ENCODE measurements around the gene SSR4. TPM values are rescaled to one million over a fixed set of nuclear protein-coding genes. Genes with fewer than 3 reads are reported as not detected.
A peak's percentile ranks its signal among the peaks of the same experiment; 100 is the strongest.
"Not testable (repeated sequence)": the region's sequence is repeated elsewhere in the genome, so short reads cannot be mapped to it uniquely, and the experiment has no call there.

The SSR4 gene
- total RNA-seq, 1 donor from 2014 or later = 277 TPM

- H3K9me3 Mint-ChIP-seq (ENCODE audit: unreplicated experiment) = no peaks in the 10 kb centered on the region
- no peak overlapping the region for H3K27ac Mint-ChIP-seq (ENCODE audit: unreplicated experiment)
- peaks cover 3% of the 10 kb centered on the region for H3K27me3 Mint-ChIP-seq (ENCODE audit: unreplicated experiment)
- no peak overlapping the region for H3K4me3 Mint-ChIP-seq (ENCODE audit: unreplicated experiment)
- TF ChIP-seq, protein P1, sequence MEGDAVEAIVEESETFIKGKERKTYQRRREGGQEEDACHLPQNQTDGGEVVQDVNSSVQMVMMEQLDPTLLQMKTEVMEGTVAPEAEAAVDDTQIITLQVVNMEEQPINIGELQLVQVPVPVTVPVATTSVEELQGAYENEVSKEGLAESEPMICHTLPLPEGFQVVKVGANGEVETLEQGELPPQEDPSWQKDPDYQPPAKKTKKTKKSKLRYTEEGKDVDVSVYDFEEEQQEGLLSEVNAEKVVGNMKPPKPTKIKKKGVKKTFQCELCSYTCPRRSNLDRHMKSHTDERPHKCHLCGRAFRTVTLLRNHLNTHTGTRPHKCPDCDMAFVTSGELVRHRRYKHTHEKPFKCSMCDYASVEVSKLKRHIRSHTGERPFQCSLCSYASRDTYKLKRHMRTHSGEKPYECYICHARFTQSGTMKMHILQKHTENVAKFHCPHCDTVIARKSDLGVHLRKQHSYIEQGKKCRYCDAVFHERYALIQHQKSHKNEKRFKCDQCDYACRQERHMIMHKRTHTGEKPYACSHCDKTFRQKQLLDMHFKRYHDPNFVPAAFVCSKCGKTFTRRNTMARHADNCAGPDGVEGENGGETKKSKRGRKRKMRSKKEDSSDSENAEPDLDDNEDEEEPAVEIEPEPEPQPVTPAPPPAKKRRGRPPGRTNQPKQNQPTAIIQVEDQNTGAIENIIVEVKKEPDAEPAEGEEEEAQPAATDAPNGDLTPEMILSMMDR (IDR thresholded peaks at IDR 0.05; ENCODE audit: partially characterized antibody, unreplicated experiment) = no peak
- H3K4me1 Mint-ChIP-seq (ENCODE audit: low read depth, unreplicated experiment) = peaks cover 4% of the 10 kb centered on the region
- H3K36me3 Mint-ChIP-seq (ENCODE audit: unreplicated experiment) = no peaks in the 10 kb centered on the region
- no peak for DNase-seq
Measured at GRCh38 chrX:153813161-153813560, 18.7 kb downstream of the SSR4 start.

DNA sequence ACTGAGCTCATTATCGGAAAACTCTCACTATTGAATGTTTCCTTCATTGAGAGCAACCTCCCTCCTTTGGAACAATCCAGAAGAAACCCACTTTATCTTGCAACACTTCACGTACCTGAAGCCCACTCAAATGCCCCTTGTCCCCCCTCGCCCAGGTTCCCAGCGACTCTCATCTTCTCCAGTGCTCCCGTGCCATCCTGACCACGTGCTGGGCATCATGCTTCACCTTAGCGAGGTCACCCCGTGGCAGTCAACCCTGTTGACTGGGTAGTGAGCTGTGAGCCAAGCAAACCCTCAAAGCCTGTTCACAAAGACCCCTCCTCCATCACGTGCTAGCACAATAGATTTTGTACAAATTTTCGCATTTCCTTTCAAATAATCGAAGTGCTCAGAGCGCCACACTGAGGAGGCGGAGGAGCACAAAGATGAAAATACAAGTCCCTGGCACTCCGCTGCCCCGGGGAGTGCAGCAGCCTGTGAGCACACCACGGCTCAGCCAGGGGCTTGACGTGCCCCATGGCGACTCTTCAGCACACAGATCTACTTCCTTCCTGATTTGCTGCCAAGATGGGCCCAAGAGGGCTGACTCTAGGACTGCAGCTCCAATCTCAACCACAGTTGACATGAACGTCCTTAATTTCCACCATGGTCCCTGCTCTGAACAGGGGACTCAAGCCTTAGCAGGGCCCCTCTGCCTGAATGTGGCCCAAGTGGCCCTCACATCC lies 20.3 kb downstream of the SSR4 start:
- H3K4me3 Mint-ChIP-seq (ENCODE audit: unreplicated experiment) = no peak overlapping the region
- DNase-seq = no peak
- peaks cover 4% of the 10 kb centered on the region for H3K4me1 Mint-ChIP-seq (ENCODE audit: low read depth, unreplicated experiment)
- H3K27me3 Mint-ChIP-seq (ENCODE audit: unreplicated experiment) = peaks cover 4% of the 10 kb centered on the region
- TF ChIP-seq, protein P1 (IDR thresholded peaks at IDR 0.05; ENCODE audit: partially characterized antibody, unreplicated experiment) = no peak
- no peaks in the 10 kb centered on the region for H3K9me3 Mint-ChIP-seq (ENCODE audit: unreplicated experiment)
- H3K27ac Mint-ChIP-seq (ENCODE audit: unreplicated experiment) = no peak overlapping the region
- H3K36me3 Mint-ChIP-seq (ENCODE audit: unreplicated experiment) = no peaks in the 10 kb centered on the region

GRCh38 chrX:153816831-153817690 lies 22.6 kb downstream of the SSR4 start:
- H3K9me3 Mint-ChIP-seq (ENCODE audit: unreplicated experiment) = no peaks in the 10 kb centered on the region
- H3K27me3 Mint-ChIP-seq (ENCODE audit: unreplicated experiment) = peaks cover 4% of the 10 kb centered on the region
- DNase-seq = no peak
- no peaks in the 10 kb centered on the region for H3K36me3 Mint-ChIP-seq (ENCODE audit: unreplicated experiment)
- H3K4me1 Mint-ChIP-seq (ENCODE audit: low read depth, unreplicated experiment) = peaks cover 9% of the 10 kb centered on the region
- TF ChIP-seq, protein P1 (IDR thresholded peaks at IDR 0.05; ENCODE audit: partially characterized antibody, unreplicated experiment) = no peak
- peak overlapping the region; percentile 28 for H3K4me3 Mint-ChIP-seq (ENCODE audit: unreplicated experiment)
- no peak overlapping the region for H3K27ac Mint-ChIP-seq (ENCODE audit: unreplicated experiment)

DNA sequence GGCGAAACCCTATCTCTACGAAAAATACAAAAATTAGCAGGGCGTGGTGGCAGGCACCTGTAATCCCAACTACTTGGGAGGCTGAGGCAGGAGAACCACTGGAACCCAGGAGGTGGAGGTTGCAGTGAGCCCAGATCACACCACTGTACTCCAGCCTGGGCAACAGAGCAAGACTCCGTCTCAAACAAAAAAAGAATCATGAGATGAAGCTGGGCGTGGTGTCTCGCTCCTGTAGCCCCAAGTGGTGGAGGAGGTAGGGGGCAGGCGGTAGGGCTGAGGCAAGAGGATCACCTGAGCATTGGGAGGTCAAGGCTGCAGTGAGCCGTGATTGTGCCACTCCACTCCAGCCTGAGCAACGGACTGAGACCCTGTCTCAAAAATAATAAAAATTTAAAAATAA lies 23.6 kb downstream of the SSR4 start:
- Mint-ChIP-seq H3K4me1 (ENCODE audit: low read depth, unreplicated experiment) (peaks cover 12% of the 10 kb centered on the region), H3K27me3 (ENCODE audit: unreplicated experiment) (peaks cover 10% of the 10 kb centered on the region)
- H3K36me3 Mint-ChIP-seq (ENCODE audit: unreplicated experiment); H3K9me3 Mint-ChIP-seq (ENCODE audit: unreplicated experiment); H3K27ac Mint-ChIP-seq (ENCODE audit: unreplicated experiment); H3K4me3 Mint-ChIP-seq (ENCODE audit: unreplicated experiment); DNase-seq: not testable (repeated sequence)

- Mint-ChIP-seq H3K9me3 (ENCODE audit: unreplicated experiment) (peaks cover 7% of the 10 kb centered on the region), H3K4me1 (ENCODE audit: low read depth, unreplicated experiment) (peaks cover 10% of the 10 kb centered on the region), H3K36me3 (ENCODE audit: unreplicated experiment) (no peaks in the 10 kb centered on the region), H3K27ac (ENCODE audit: unreplicated experiment) (peak overlapping the region; percentile 79), H3K4me3 (ENCODE audit: unreplicated experiment) (peak overlapping the region; percentile 63), H3K27me3 (ENCODE audit: unreplicated experiment) (peaks cover 10% of the 10 kb centered on the region)
- TF ChIP-seq, protein P1 (IDR thresholded peaks at IDR 0.05; ENCODE audit: partially characterized antibody, unreplicated experiment) = no peak
- DNase-seq = peak; percentile 75
Measured at GRCh38 chrX:153818571-153819383, 24.3 kb downstream of the SSR4 start.

All from glutamatergic neuron (in vitro differentiated cells).